Gastroesophageal sphincter (tissue), 3 donors: ENCODE measurements around the gene SUN1.

Experiments used
- EP300 ChIP-seq: sonication (generic); formaldehyde crosslinking; IDR thresholded peaks from one replicate; pipeline ENCODE4 v1.6.1; 2017; ENCODE audit warnings: antibody characterized with exemption, mild to moderate bottlenecking
- POLR2AphosphoS5 ChIP-seq: sonication (generic); formaldehyde crosslinking; IDR thresholded peaks from one replicate; pipeline ENCODE4 v1.6.1; 2017; ENCODE audit warnings: antibody characterized with exemption
- TF ChIP-seq, protein P1 (sequence below), 4 experiments: fragments of 200-600 bp in 2 of 4; fragments of 450-650 bp in 2 of 4; sonication (generic) in 1 of 4; IDR thresholded peaks; one replicate each; pipeline ENCODE4 v1.5.1; 2017 to 2019; ENCODE audit warnings: antibody characterized with exemption in 4 of 4, mild to moderate bottlenecking in 2 of 4, moderate library complexity in 2 of 4

DNA sequence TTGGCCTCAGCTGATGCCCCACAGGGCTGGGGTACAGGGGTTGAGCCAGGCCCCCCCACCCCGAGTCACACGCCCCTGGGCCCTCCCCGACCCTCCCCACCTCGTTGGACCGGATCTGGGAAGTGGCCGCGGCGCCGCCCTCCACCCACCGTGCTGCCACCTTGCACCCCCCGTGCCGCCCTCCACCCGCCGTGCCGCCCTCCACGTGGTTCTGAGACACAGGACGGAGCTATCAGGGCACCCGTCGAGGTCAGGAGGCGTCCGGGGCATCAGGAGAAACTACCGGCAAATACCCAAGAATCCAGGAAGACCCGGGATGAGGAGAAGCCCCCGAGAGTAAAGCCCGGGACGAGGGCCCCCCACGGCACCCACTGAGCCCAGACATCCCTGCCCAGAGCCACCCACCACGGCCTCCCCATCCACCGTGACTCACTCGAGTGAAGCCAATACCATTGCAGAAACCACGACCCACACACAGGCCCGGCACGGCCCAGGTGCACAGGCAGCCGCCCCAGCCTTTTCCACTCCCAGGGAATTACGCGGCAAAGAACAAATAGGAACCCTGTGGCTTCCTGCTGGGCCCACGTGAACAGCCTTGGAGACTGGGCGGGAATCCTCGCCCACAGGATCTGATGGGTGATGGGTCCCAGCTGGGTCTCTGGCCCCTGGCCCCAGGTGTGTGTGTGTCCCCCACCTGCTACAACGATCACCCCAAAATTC lies 88.2 kb downstream of the SUN1 start:
- no peak for TF ChIP-seq EP300
- no peak for TF ChIP-seq POLR2AphosphoS5
- TF ChIP-seq, protein P1, sequence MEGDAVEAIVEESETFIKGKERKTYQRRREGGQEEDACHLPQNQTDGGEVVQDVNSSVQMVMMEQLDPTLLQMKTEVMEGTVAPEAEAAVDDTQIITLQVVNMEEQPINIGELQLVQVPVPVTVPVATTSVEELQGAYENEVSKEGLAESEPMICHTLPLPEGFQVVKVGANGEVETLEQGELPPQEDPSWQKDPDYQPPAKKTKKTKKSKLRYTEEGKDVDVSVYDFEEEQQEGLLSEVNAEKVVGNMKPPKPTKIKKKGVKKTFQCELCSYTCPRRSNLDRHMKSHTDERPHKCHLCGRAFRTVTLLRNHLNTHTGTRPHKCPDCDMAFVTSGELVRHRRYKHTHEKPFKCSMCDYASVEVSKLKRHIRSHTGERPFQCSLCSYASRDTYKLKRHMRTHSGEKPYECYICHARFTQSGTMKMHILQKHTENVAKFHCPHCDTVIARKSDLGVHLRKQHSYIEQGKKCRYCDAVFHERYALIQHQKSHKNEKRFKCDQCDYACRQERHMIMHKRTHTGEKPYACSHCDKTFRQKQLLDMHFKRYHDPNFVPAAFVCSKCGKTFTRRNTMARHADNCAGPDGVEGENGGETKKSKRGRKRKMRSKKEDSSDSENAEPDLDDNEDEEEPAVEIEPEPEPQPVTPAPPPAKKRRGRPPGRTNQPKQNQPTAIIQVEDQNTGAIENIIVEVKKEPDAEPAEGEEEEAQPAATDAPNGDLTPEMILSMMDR (IDR thresholded peaks at IDR 0.05): no peak
